Loucy (cell line): ENCODE measurements around the gene PTGR3.

Experiments used
- H2AFZ ChIP-seq: fragments of 200-600 bp; sonication (generic); 2 replicates; pipeline ENCODE4 v1.6.0; 2016; ENCODE audit warnings: antibody characterized with exemption, mild to moderate bottlenecking, low read length, moderate library complexity
- H3F3A ChIP-seq: fragments of 200-600 bp; 2 replicates; pipeline ENCODE4 v1.6.0; 2016; ENCODE audit warnings: antibody characterized with exemption, low read depth, mild to moderate bottlenecking
- H3K27me3 ChIP-seq: fragments of 200-600 bp; sonication (generic); 2 replicates; pipeline ENCODE4 v1.6.1; 2014; ENCODE audit warnings: low read length, mild to moderate bottlenecking; ENCODE audit not compliant: insufficient read depth, poor library complexity, severe bottlenecking
- H3K36me3 ChIP-seq: fragments of 200-600 bp; sonication (generic); 2 replicates; pipeline ENCODE4 v1.6.1; 2016; ENCODE audit warnings: low read length; ENCODE audit not compliant: insufficient read depth
- H3K4me1 ChIP-seq: fragments of 200-600 bp; sonication (generic); 2 replicates; pipeline ENCODE4 v1.5.1; 2014; ENCODE audit warnings: low read length, mild to moderate bottlenecking; ENCODE audit not compliant: insufficient read depth, poor library complexity, severe bottlenecking
- H3K4me2 ChIP-seq: fragments of 200-600 bp; sonication (generic); 2 replicates; pipeline ENCODE4 v1.6.0; 2014; ENCODE audit warnings: antibody characterized with exemption, low read length, low read depth, mild to moderate bottlenecking; ENCODE audit not compliant: poor library complexity, severe bottlenecking
- H3K4me3 ChIP-seq: fragments of 200-600 bp; sonication (generic); 2 replicates; pipeline ENCODE4 v1.5.1; 2014; ENCODE audit warnings: low read length, mild to moderate bottlenecking, mixed read lengths; ENCODE audit not compliant: poor library complexity, severe bottlenecking
- H3K79me2 ChIP-seq: fragments of 200-600 bp; sonication (generic); 2 replicates; pipeline ENCODE4 v1.6.1; 2014; ENCODE audit warnings: low read length; ENCODE audit not compliant: insufficient read depth
- H3K9ac ChIP-seq: fragments of 200-600 bp; sonication (generic); 2 replicates; pipeline ENCODE4 v1.6.0; 2014; ENCODE audit warnings: mild to moderate bottlenecking, low read depth, low read length, moderate library complexity; ENCODE audit not compliant: poor library complexity, severe bottlenecking
- H3K9me2 ChIP-seq: fragments of 200-600 bp; sonication (generic); replicated peaks from 2 replicates; pipeline ENCODE4 v1.6.1; 2016; ENCODE audit warnings: low read depth, low read length, mixed read lengths
- H3K9me3 ChIP-seq: fragments of 200-600 bp; sonication (generic); 2 replicates; pipeline ENCODE4 v1.6.1; 2014; ENCODE audit warnings: mild to moderate bottlenecking, antibody characterized with exemption, low read length, low read depth; ENCODE audit not compliant: insufficient read depth
- H4K20me1 ChIP-seq: fragments of 200-600 bp; sonication (generic); 2 replicates; pipeline ENCODE4 v1.6.0; 2014; ENCODE audit warnings: antibody characterized with exemption, low read length, mild to moderate bottlenecking; ENCODE audit not compliant: insufficient read depth, poor library complexity, severe bottlenecking
- EZH2phosphoT487 ChIP-seq: fragments of 200-600 bp; IDR thresholded peaks from 2 replicates; pipeline ENCODE4 v1.6.1; 2018; ENCODE audit warnings: antibody characterized with exemption, mild to moderate bottlenecking, moderate library complexity, borderline replicate concordance
- TF ChIP-seq, protein P1 (sequence below): fragments of 200-600 bp; sonication (generic); conservative IDR thresholded peaks from 2 replicates; pipeline ENCODE4 v1.5.1; 2014; ENCODE audit warnings: mild to moderate bottlenecking, antibody characterized with exemption, low read length

Gene PTGR3

DNA sequence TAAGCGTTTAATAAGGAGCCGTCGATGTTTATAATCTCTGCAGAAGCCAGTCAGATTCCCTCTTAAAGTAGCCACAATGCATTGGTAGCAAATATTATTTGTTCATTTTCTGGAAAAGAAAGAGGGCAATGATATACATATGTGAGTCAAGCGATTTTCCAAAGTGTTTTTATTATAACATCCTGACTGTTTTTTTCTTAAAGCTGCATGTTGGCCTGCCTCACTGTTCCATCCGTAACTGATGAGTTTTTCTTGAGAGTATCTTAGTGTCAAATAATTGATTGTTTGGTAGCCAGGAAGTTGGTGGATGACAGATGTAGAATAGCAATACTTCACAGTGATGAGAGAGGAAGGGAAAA, 5.4 kb upstream of the PTGR3 start:
- H4K20me1 ChIP-seq = peaks cover 36% of the 10 kb centered on the region
- peak overlapping the region; percentile 73 for H3K4me3 ChIP-seq
- no peaks in the 10 kb centered on the region for H3K27me3 ChIP-seq
- H3K9me2 ChIP-seq = no peaks in the 10 kb centered on the region
- H3K4me1 ChIP-seq = peaks cover 60% of the 10 kb centered on the region
- peak overlapping the region; percentile 36 for H3K9ac ChIP-seq
- no peaks in the 10 kb centered on the region for H3K9me3 ChIP-seq
- H3K4me2 ChIP-seq = peak overlapping the region; percentile 86
- no peak for TF ChIP-seq EZH2phosphoT487
- TF ChIP-seq, protein P1, sequence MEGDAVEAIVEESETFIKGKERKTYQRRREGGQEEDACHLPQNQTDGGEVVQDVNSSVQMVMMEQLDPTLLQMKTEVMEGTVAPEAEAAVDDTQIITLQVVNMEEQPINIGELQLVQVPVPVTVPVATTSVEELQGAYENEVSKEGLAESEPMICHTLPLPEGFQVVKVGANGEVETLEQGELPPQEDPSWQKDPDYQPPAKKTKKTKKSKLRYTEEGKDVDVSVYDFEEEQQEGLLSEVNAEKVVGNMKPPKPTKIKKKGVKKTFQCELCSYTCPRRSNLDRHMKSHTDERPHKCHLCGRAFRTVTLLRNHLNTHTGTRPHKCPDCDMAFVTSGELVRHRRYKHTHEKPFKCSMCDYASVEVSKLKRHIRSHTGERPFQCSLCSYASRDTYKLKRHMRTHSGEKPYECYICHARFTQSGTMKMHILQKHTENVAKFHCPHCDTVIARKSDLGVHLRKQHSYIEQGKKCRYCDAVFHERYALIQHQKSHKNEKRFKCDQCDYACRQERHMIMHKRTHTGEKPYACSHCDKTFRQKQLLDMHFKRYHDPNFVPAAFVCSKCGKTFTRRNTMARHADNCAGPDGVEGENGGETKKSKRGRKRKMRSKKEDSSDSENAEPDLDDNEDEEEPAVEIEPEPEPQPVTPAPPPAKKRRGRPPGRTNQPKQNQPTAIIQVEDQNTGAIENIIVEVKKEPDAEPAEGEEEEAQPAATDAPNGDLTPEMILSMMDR = no peak
- H3F3A ChIP-seq = peaks cover 4% of the 10 kb centered on the region; the same call in 1 of the 2 replicates
- H3K79me2 ChIP-seq = peaks cover 82% of the 10 kb centered on the region
- H3K36me3 ChIP-seq = no peaks in the 10 kb centered on the region
- no peak overlapping the region for H2AFZ ChIP-seq

DNA sequence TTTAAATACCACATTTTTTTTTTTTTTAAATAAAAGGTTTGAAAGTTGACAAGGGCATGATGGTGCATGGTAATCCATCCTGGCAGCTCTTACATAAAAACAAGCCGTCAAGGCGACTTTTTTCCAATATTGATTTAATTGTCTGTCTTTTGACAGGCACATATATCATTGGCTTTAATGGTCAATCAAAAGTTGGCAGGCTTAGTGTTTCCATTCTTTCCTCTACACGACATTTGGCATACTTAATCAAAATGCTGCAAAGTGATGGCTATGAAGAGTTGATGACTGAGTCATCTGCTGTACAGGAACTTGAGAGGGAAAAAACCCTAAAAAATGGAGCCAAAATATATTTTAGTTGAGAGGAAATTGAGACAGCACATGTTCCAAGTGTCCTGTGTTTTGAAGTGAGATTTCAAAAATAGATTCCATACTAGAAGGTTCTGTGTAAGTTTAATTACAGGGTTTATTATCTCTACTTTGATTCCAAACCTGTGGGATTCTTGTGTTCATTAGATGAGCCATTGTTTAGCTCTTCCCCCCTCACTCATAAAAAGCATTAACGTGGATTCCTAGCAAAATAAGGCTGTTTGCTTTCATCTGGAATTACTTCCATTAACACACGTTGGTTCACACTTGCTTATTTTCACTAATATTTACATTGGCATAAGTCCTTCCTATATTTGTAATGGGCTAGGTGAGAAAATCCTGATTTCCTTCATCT, 4.8 kb upstream of the PTGR3 start:
- TF ChIP-seq EZH2phosphoT487 = no peak
- TF ChIP-seq, protein P1 = no peak
- Histone ChIP-seq H3F3A (peaks cover 4% of the 10 kb centered on the region; the same call in 1 of the 2 replicates), H4K20me1 (peaks cover 35% of the 10 kb centered on the region), H3K4me1 (peaks cover 60% of the 10 kb centered on the region), H3K9me3 (no peaks in the 10 kb centered on the region), H3K36me3 (no peaks in the 10 kb centered on the region), H2AFZ (no peak overlapping the region), H3K79me2 (peaks cover 77% of the 10 kb centered on the region), H3K4me2 (peak overlapping the region; percentile 86), H3K4me3 (peak overlapping the region; percentile 73), H3K9me2 (no peaks in the 10 kb centered on the region), H3K9ac (peak overlapping the region; percentile 36), H3K27me3 (no peaks in the 10 kb centered on the region)

DNA sequence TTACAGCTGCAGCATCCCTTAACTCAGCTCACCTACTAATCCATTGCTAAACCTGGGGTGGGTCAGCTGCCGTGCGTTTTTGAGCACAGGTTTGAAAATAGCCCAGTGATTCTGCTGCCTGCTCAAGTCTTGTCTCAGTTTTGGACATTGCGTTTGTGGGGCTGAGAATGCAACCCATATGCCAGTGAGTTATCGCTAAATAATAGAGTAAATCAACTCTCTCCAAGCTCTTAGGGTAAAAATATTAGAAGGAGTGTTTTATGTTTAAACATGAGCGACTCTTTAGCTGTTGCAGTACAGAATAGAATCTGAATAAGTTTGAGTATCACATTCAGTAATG, 3.8 kb upstream of the PTGR3 start:
- no peaks in the 10 kb centered on the region for H3K27me3 ChIP-seq
- H3K9me2 ChIP-seq = no peaks in the 10 kb centered on the region
- H2AFZ ChIP-seq = no peak overlapping the region
- H3F3A ChIP-seq = peaks cover 4% of the 10 kb centered on the region; the same call in 1 of the 2 replicates
- H3K36me3 ChIP-seq = no peaks in the 10 kb centered on the region
- no peak for TF ChIP-seq EZH2phosphoT487
- TF ChIP-seq, protein P1 = no peak
- peak overlapping the region; percentile 86 for H3K4me2 ChIP-seq
- H3K4me1 ChIP-seq = peaks cover 53% of the 10 kb centered on the region
- peaks cover 77% of the 10 kb centered on the region for H3K79me2 ChIP-seq
- peak overlapping the region; percentile 73 for H3K4me3 ChIP-seq
- H4K20me1 ChIP-seq = peaks cover 40% of the 10 kb centered on the region
- no peaks in the 10 kb centered on the region for H3K9me3 ChIP-seq
- H3K9ac ChIP-seq = peak overlapping the region; percentile 59
